Panc1 (cell line): ENCODE measurements around the gene SULT2A1. TPM values are rescaled to one million over a fixed set of nuclear protein-coding genes. Genes with fewer than 3 reads are reported as not detected.

ENCODE experiments used
- ATAC-seq: fragments of 200-7000 bp; cut with Tn5 transposase; 2 replicates; pipeline ENCODE4 v1.9.1; 2020; ENCODE audit warnings: mild to moderate bottlenecking, moderate library complexity
- BruUV-seq: library from RNA; stranded (reverse); fragments of 400-500 nt; replicated peaks from 2 replicates; lab custom pipeline; 2021; lab: Mats Ljungman, UMichigan
- CTCF ChIA-PET: fragments of 300-600 bp; sonication (Branson Sonifier 250); formaldehyde crosslinking; loops from one replicate; lab custom pipeline; 2022; ENCODE audit warnings: antibody characterized with exemption; lab: Charles Lee
- POLR2A ChIA-PET: fragments of 300-600 bp; sonication (Branson Sonifier 250); formaldehyde crosslinking; loops from one replicate; lab custom pipeline; 2022; ENCODE audit warnings: antibody characterized with exemption; lab: Charles Lee
- DNase-seq: peaks from one replicate; pipeline ENCODE4 v3.0.0-alpha.2; 2010; ENCODE audit warnings: low read depth, low spot score
- H3K27ac ChIP-seq: 2 replicates; pipeline ENCODE4 v1.5.1; 2011; ENCODE audit warnings: mild to moderate bottlenecking, low read length, inconsistent platforms
- H3K27me3 ChIP-seq: fragments of 200-500 bp; sonication (Bioruptor generic); 2 replicates; pipeline ENCODE4 v1.6.0; 2014; ENCODE audit warnings: low read length, inconsistent platforms; ENCODE audit not compliant: control insufficient read depth, insufficient read depth
- H3K36me3 ChIP-seq: fragments of 200-500 bp; sonication (Bioruptor generic); 2 replicates; pipeline ENCODE4 v1.5.1; 2014; ENCODE audit warnings: inconsistent platforms, mild to moderate bottlenecking, low read length, moderate library complexity; ENCODE audit not compliant: control insufficient read depth, insufficient read depth
- H3K4me1 ChIP-seq: 2 replicates; pipeline ENCODE4 v1.5.1; 2011; ENCODE audit warnings: inconsistent platforms, mild to moderate bottlenecking, low read length, moderate library complexity; ENCODE audit not compliant: control insufficient read depth, insufficient read depth
- H3K4me3 ChIP-seq, 2 experiments: 2 replicates each; pipeline ENCODE4 v1.5.1; 2011 to 2012; ENCODE audit warnings: low read depth in 2 of 2, low read length in 2 of 2, mild to moderate bottlenecking in 2 of 2, inconsistent platforms in 1 of 2, moderate library complexity in 1 of 2
- H3K9me3 ChIP-seq: fragments of 200-500 bp; sonication (Bioruptor generic); 2 replicates; pipeline ENCODE4 v1.5.1; 2014; ENCODE audit warnings: low read depth, mild to moderate bottlenecking, inconsistent platforms, low read length, moderate library complexity; ENCODE audit not compliant: control insufficient read depth, insufficient read depth
- in situ Hi-C: cut with HindIII; loops from 2 replicates; pipeline ENCODE4 v1.10.0; 2016; ENCODE audit warnings: low sequenced_read_pairs, low pct_unique_long_range_greater_than_20kb
- intact Hi-C: fragments of 100-400 bp; cut with micrococcal nuclease; formaldehyde crosslinking; loops from one replicate; pipeline ENCODE4 v1.10.0; 2022; ENCODE audit not compliant: unreplicated experiment
- total RNA-seq: library from RNA; stranded (reverse); gene quantifications from one replicate; pipeline ENCODE4 v1.2.1, GENCODE V29; 2021; ENCODE audit not compliant: unreplicated experiment
- TF ChIP-seq, protein P1 (sequence below), 2 experiments: IDR thresholded peaks; 2 replicates each; pipeline ENCODE4 v1.6.1; 2011 to 2012; ENCODE audit warnings: low read depth in 2 of 2, control low read depth in 1 of 2, low read length in 1 of 2, mild to moderate bottlenecking in 1 of 2, moderate library complexity in 1 of 2; ENCODE audit not compliant: insufficient read depth in 1 of 2

Gene SULT2A1
- total RNA-seq, 1 experiment from 2014 or later: 0.18 TPM

DNA sequence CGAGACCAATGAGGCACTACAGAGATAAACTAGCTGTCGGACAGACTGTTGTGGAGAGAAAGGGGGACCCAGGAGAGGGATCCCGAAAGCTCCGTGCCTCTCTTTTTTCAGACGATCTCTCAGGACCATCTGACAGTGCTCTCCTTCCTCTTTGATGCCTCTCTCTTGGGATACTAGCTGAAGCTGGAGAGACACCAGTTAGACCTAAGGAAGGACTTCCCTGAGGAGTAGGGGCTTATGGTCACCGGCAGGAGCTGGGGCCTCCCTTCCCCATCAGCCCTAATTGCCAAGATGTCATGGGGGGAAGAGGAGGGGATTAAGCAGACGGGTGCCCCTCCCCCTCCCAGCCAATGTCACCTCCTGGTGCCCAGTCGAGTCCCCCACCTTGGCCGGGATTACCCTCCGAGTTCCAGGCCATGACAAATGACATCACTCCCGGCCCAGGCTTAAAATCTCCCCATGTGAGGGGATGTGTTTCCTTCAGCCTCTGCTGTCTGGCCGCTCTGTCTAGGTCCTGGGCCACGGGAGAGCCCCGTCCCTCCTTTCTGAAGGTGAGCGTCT is 64.6 kb downstream of the SULT2A1 start, which contains the start of gene CRX:
CRX (plus strand) TSS at position 478 of the 561 bp plus-strand sequence. CDS start 12,507 bp downstream, outside the sequence.
- Histone ChIP-seq H3K4me1 (no peaks in the 10 kb centered on the region), H3K36me3 (no peaks in the 10 kb centered on the region), H3K4me3 (no peak within 1 kb of the TSS), H3K9me3 (no peaks in the 10 kb centered on the region), H3K27ac (no peak within 1 kb of the TSS), H3K27me3 (no peaks in the 10 kb centered on the region)
- CTCF ChIA-PET: interaction anchor here (0.5 kb wide), 1 partner anchor 28 kb away, joined by 4 read pairs; no protein-coding TSS in a partner anchor
- DNase-seq: no peak
- in situ Hi-C loops: no loop called here
- POLR2A ChIA-PET: no interaction called here
- intact Hi-C loops: no loop called here
- TF ChIP-seq, protein P1, sequence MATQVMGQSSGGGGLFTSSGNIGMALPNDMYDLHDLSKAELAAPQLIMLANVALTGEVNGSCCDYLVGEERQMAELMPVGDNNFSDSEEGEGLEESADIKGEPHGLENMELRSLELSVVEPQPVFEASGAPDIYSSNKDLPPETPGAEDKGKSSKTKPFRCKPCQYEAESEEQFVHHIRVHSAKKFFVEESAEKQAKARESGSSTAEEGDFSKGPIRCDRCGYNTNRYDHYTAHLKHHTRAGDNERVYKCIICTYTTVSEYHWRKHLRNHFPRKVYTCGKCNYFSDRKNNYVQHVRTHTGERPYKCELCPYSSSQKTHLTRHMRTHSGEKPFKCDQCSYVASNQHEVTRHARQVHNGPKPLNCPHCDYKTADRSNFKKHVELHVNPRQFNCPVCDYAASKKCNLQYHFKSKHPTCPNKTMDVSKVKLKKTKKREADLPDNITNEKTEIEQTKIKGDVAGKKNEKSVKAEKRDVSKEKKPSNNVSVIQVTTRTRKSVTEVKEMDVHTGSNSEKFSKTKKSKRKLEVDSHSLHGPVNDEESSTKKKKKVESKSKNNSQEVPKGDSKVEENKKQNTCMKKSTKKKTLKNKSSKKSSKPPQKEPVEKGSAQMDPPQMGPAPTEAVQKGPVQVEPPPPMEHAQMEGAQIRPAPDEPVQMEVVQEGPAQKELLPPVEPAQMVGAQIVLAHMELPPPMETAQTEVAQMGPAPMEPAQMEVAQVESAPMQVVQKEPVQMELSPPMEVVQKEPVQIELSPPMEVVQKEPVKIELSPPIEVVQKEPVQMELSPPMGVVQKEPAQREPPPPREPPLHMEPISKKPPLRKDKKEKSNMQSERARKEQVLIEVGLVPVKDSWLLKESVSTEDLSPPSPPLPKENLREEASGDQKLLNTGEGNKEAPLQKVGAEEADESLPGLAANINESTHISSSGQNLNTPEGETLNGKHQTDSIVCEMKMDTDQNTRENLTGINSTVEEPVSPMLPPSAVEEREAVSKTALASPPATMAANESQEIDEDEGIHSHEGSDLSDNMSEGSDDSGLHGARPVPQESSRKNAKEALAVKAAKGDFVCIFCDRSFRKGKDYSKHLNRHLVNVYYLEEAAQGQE (IDR thresholded peaks at IDR 0.05; ENCODE audit: insufficient read depth in 1 of 2, low read depth in 2 of 2, low read length in 1 of 2): no peak
- ATAC-seq: no peak
- BruUV-seq: no TSS peak

Other genes with a start within 250 kb of the SULT2A1 start
- gene EHD2, start 172.9 kb downstream of the SULT2A1 start, total RNA-seq: 41.8 TPM
- 64.3 TPM for gene NOP53, start 140.8 kb downstream of the SULT2A1 start, total RNA-seq
- 62.0 TPM for gene SELENOW, start 107.6 kb downstream of the SULT2A1 start, total RNA-seq
- not detected for gene TPRX1, start 81.8 kb downstream of the SULT2A1 start, total RNA-seq
- gene CRX, start 64.4 kb downstream of the SULT2A1 start, total RNA-seq: not detected
- not detected for gene TPRX2, start 27.1 kb downstream of the SULT2A1 start, total RNA-seq
- not detected for gene BSPH1, start 105.9 kb upstream of the SULT2A1 start, total RNA-seq
- not detected for gene ELSPBP1, start 108.3 kb upstream of the SULT2A1 start, total RNA-seq
- gene CABP5, start 157.8 kb upstream of the SULT2A1 start, total RNA-seq: not detected
- 2.0 TPM for gene PLA2G4C, start 224.5 kb upstream of the SULT2A1 start, total RNA-seq